ENCODE data around the gene DNAJA3. TPM values are rescaled to one million over a fixed set of nuclear protein-coding genes. Genes with fewer than 3 reads are reported as not detected.
A peak's percentile ranks its signal among the peaks of the same experiment; 100 is the strongest.

The DNAJA3 gene
- total and polyA plus RNA-seq, 9 of the 15 experiments (the other 6 are each of a cell fraction or from before 2014, with no cell fraction given) = 8.1 to 105 (median 79.0) TPM

- TF ChIP-seq, protein P1, sequence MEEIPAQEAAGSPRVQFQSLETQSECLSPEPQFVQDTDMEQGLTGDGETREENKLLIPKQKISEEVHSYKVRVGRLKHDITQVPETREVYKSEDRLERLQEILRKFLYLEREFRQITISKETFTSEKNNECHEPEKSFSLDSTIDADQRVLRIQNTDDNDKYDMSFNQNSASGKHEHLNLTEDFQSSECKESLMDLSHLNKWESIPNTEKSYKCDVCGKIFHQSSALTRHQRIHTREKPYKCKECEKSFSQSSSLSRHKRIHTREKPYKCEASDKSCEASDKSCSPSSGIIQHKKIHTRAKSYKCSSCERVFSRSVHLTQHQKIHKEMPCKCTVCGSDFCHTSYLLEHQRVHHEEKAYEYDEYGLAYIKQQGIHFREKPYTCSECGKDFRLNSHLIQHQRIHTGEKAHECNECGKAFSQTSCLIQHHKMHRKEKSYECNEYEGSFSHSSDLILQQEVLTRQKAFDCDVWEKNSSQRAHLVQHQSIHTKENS (CRISPR knock-in tag; IDR thresholded peaks at IDR 0.05) = no peak
- TF ChIP-seq HOXB6 (CRISPR knock-in tag; IDR thresholded peaks at IDR 0.05; ENCODE audit: borderline replicate concordance) (no peak), KLF16 (IDR thresholded peaks at IDR 0.05) (no peak), KLF6 (CRISPR knock-in tag; IDR thresholded peaks at IDR 0.05; ENCODE audit: borderline replicate concordance) (no peak), TEAD1 (CRISPR knock-in tag; IDR thresholded peaks at IDR 0.05) (0 out of 4 replicates have a peak, but pooled peaks of 1 of the 2 experiments have one; percentile 15), BRCA1 (IDR thresholded peaks at IDR 0.05) (no peak), BRCA1 (CRISPR knock-in tag; IDR thresholded peaks at IDR 0.05) (0 out of 2 replicates have a peak, but pooled peaks have one; percentile 74), PRMT5 (CRISPR knock-in tag; IDR thresholded peaks at IDR 0.05) (0 out of 2 replicates have a peak, but pooled peaks have one; percentile 45), ZNF79 (CRISPR knock-in tag; IDR thresholded peaks at IDR 0.05; ENCODE audit: low read depth) (no peak), CREM (IDR thresholded peaks at IDR 0.05; ENCODE audit: low read depth) (no peak), DLX4 (CRISPR knock-in tag; IDR thresholded peaks at IDR 0.05) (no peak), HMGXB4 (CRISPR knock-in tag; IDR thresholded peaks at IDR 0.05) (peak; percentile 39; the same call in 1 of the 2 replicates), SMAD4 (CRISPR knock-in tag; conservative IDR thresholded peaks at IDR 0.05) (no peak), PHF20 (IDR thresholded peaks at IDR 0.05; ENCODE audit: partially characterized antibody) (no peak), HMBOX1 (IDR thresholded peaks at IDR 0.05) (no peak), NBN (IDR thresholded peaks at IDR 0.05; ENCODE audit: low read depth) (peak; percentile 50; the same call in 1 of the 2 replicates), DNMT1 (IDR thresholded peaks at IDR 0.05) (no peak), SRF (CRISPR knock-in tag; IDR thresholded peaks at IDR 0.05) (no peak), XRCC3 (IDR thresholded peaks at IDR 0.05) (no peak), SP1 (CRISPR knock-in tag; IDR thresholded peaks at IDR 0.05) (peak; percentile 16)
- TF ChIP-seq, protein P2, sequence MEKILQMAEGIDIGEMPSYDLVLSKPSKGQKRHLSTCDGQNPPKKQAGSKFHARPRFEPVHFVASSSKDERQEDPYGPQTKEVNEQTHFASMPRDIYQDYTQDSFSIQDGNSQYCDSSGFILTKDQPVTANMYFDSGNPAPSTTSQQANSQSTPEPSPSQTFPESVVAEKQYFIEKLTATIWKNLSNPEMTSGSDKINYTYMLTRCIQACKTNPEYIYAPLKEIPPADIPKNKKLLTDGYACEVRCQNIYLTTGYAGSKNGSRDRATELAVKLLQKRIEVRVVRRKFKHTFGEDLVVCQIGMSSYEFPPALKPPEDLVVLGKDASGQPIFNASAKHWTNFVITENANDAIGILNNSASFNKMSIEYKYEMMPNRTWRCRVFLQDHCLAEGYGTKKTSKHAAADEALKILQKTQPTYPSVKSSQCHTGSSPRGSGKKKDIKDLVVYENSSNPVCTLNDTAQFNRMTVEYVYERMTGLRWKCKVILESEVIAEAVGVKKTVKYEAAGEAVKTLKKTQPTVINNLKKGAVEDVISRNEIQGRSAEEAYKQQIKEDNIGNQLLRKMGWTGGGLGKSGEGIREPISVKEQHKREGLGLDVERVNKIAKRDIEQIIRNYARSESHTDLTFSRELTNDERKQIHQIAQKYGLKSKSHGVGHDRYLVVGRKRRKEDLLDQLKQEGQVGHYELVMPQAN (IDR thresholded peaks at IDR 0.05; ENCODE audit: borderline replicate concordance) = peak; percentile 85
- TF ChIP-seq, protein P3, sequence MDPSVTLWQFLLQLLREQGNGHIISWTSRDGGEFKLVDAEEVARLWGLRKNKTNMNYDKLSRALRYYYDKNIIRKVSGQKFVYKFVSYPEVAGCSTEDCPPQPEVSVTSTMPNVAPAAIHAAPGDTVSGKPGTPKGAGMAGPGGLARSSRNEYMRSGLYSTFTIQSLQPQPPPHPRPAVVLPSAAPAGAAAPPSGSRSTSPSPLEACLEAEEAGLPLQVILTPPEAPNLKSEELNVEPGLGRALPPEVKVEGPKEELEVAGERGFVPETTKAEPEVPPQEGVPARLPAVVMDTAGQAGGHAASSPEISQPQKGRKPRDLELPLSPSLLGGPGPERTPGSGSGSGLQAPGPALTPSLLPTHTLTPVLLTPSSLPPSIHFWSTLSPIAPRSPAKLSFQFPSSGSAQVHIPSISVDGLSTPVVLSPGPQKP (CRISPR knock-in tag; IDR thresholded peaks at IDR 0.05) = no peak
Measured at GRCh38 chr16:4426021-4426684, 485 bp downstream of the DNAJA3 start (continued).
